Neural progenitor cell (in vitro differentiated cells): ENCODE results near the gene KBTBD4.

Experiments used
- CTCF ChIP-seq: fragments of 200-600 bp; sonication (generic); IDR thresholded peaks from 2 replicates; pipeline ENCODE4 v1.5.1; 2017; ENCODE audit warnings: antibody characterized with exemption, mild to moderate bottlenecking
- EZH2 ChIP-seq: fragments of 200-600 bp; sonication (generic); IDR thresholded peaks from 2 replicates; pipeline ENCODE4 v1.6.1; 2017; ENCODE audit warnings: antibody characterized with exemption, mild to moderate bottlenecking, moderate library complexity
- EZH2phosphoT487 ChIP-seq: fragments of 200-600 bp; sonication (generic); IDR thresholded peaks from 2 replicates; pipeline ENCODE4 v1.6.1; 2017; ENCODE audit warnings: antibody characterized with exemption

DNA sequence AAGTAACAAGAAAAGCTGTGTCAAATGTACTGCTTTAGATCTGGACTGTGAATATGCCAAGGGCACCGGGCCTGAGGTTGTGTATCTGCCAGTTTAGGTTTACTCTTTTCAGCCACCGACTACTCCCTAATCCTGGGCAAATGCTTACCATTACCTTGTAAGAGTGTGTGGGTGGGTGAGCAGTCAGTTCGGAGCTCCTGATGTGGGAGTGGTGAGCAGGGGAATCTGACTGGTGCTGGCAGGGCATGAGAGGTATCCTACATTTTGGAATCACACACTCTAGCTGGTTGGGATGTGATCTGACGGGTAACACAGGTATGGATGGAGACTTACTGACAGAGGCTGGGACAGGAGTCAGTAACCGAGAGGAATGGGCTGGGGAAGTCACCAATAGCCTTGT, 5.1 kb upstream of the KBTBD4 start:
- TF ChIP-seq CTCF (no peak), EZH2phosphoT487 (no peak), EZH2 (no peak)
